SW 1271 (cell line): ENCODE results near the gene LRP1B.

Experiments used
- DNase-seq, 2 experiments: peaks; one replicate each; lab custom pipeline; 2025; lab: John Stamatoyannopoulos, UW

LRP1B gene

DNA sequence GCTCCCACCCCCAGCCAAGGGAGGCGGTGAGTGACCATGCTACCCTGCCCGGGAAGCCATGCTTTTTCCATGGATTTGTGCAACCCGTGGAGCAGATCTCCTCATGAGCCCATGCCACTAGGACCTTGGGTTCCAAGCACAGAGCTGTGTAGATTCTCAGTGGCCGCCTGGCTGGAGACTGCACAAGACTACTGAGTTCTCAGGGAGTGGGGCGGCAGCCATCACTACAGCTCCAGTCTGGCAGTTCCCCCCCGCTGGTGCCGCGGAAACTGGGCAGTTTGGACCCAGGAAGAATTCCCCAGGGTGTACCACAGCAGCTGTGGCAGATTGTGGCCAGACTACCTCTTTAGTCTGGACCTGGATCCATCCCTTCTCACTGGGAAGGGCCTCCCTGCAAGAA is 470.6 kb downstream of the LRP1B start:
- no peak for DNase-seq

DNA sequence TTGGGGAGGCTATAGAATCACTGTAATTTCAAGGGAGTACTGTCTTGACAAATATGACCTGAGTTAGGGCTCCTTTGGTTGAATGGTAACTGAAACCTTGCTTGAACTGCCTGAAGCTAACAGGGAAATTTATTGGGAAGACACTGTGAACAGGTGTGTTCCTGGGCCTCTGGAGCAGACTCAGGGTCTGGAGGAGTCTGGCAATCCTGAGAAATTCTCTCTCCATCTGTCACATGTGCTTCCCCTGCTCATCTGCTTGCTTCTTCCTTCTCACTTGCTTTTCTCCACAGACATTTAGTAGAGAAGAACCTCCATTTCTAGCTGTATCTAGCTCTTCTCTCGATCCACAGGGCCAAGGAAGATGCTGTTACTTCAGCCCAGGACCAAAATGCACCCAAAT is 476.5 kb downstream of the LRP1B start:
- no peak for DNase-seq

DNA sequence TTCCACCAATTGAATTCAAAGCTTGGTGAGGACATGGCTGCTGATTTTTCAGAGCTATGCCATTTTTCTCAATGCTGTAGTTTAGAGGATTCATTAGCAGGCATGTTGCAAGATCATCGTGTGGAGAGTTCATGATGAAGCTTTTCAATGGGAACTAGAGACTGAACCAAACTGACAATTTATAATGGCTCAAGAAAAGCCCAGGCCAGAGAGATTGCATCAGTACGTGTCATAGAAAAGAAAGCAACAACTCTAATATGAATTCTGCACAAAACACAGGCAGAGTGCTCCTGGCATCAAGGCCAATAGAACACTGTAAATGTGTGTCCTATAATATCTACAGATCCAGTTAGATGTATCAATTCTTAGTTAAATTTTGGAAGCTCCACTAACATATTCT is 477.6 kb downstream of the LRP1B start:
- no peak for DNase-seq

DNA sequence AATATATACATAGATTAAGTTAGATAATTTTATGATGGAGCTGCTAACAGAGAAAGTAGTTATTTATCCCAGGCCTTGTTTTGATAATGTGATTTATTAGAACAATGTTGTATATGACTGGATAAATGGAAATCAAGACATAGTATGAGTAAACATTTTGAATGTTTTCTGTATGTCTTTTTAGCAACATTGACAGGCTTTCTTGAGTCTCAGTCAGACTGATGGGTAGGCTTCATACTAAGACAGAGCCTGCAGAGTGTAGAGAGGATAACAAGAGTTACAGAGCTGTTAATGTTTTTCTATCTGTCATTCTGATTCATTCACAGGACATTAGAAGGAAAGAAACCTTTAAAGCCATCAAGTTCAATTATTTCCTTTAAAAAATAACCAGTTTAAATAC is 478.5 kb downstream of the LRP1B start:
- no peak for DNase-seq

DNA sequence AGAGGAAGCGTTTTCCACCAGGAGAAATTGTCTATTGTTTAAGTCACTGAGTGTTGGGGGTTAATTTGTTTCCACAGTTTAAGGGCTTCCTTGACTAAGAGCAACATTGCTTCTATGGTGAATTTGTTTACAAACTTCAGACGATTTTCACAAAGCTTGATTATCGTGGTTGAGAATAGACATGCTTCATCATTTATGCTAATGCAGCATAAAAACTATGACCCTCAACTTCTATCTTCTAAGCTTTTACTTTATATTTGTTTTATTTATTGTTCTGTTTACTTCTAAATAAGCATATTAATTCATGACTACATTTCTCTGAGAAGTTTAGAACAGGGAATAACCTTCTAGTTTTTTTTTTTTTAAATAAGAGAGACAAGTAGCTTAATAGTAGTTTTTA is 483.5 kb downstream of the LRP1B start:
- no peak for DNase-seq

DNA sequence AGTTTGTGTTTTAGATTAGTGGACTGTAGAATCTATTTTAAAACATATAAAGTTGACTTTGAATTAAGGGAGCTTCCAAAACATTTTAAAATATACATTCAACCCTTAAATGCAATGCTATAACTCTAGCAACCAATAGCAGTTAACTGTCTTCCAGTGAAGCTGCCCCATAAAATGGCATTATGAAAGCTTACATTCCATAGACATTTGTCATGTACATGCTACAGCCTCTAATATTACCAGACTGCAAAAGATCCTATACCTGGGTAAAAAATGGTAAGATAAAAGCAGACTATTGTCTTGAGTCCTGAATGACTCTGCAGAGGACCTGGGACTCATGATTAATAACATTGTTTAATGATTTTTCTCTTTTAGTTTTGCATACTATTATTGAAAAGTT is 489.4 kb downstream of the LRP1B start:
- DNase-seq, result no peak

DNA sequence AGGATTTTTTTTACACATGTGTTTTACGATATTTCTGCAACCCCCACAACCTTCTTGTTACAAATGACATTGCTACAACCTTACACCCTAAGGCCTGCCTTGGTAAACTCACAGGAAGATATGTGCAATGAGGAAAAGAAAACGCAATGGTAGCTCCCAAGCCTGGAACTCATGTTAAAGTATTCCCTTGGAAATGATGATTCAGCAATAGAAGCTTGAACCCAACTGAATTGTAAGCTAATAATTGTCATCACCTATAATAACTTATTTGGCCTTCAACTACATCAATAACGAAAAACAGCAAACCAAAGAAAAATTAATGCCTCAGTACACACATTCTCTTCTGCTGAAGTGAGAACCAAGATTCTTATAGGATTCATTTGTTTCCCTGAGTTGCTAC is 491.0 kb downstream of the LRP1B start:
- no peak for DNase-seq

DNA sequence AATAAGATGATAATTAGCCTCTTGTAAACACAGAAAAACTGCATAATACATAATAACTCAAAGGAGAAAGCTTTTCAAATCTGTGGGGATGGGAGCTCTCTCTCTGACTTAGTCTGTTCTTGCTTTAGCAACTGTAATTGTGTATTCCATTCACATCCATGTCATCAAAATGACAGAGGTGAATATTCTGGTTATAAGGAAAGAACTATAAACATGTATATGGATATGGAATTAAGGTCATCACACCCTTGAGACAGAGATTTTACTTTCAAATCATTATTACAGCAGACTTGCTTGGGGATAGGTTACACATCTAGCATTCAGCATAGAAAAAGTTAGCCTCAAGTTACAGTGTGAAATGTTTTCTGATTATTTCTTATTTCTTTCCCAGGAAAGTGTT is 497.7 kb downstream of the LRP1B start:
- no peak for DNase-seq

DNA sequence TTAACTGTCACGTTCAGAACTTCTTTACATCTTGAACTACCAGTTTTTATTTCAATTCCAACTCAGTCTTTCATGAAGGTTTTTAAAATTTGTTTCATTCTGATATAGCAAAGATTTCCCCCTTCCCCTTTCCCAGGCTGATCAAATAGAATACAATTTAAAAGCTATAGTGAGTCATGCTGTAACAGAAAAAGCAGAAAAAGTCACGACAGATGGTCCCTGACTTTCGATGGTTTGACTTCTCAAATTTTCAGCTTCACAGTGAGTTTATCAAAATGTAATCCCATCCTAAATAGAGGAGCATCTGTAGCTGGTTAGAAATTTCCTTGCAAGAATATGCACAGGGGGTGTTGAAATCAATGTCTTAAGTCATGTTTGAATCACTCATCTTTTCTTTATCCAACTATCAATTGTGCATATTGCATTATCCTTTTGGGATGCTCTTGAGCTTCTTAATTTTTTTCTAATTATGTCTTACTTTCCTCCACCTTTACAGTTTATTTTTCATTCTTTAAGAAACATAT is 500.3 kb downstream of the LRP1B start:
- DNase-seq, result no peak

DNA sequence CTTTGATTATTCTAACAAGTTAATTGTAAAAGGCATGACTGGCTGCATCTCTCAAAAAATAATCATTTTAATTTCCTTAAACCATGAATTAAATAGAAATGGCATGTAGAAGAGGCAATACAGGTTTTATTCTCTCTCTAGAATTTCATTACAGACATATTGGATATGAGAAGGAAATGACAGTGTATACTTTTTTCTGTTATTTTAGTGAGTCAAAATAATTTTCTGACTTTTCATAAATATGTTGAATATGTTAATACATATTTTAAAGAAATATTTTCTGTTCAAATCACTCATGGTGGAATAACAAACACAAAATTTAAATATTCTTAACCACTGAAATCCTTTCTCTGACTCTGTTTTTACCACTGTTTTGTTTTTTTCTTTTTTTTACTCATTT is 510.4 kb downstream of the LRP1B start:
- no peak for DNase-seq

DNA sequence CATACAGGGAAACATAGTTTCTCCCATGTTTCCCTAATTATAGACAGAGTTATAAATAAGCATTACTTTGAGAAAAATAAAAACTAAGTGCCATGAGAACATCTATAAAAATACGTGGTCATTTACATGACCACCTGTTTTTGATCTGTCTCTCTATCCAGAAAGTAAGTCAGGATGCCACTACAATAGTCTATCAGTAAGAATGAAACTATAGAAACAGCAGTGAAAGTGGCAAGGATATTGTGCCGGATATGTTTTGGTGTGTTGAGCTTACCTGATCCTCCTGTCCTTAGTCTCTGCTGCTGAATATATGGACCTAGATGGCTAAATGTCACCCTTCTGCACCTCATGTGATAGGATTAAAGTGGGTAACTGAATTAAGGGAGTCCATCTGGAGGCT is 512.4 kb downstream of the LRP1B start:
- no peak for DNase-seq

DNA sequence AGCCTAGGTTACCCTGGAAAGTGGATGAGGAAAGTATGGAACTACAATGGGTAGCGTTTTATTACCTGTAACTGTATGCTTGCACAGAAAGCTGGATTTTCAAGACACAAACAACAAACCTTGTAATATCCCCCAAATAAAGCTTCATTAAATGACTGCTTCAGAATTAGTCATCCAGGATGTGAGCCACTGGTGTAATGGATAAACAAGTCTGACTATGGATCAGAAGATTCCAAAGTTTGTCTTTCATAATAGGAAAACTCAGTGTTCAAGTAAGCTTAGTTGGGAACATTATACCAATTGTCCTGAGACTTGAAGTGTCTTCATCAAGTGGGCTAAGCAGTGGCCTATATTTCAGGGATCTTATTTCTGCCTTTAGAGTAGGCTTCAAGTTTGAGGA is 518.8 kb downstream of the LRP1B start:
- DNase-seq, result no peak

DNA sequence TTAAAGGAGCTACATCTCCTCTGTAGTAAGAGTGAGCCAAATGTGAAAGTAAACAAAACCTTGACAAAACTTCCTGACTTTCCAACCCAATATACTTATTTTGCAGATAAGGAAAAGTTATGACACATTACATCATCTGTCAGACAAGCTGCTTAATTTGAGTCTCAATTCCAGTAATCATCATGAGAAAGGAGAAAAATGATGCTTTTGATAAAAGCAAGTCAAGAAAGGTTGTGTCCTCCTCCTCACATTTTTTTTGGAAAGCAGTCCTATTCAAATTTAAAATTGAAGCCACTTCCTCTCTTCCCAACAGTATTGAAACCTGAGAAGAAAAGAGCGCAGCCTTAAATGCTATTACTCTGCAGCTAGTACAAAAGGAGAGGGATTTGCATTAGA is 519.6 kb downstream of the LRP1B start:
- no peak for DNase-seq

DNA sequence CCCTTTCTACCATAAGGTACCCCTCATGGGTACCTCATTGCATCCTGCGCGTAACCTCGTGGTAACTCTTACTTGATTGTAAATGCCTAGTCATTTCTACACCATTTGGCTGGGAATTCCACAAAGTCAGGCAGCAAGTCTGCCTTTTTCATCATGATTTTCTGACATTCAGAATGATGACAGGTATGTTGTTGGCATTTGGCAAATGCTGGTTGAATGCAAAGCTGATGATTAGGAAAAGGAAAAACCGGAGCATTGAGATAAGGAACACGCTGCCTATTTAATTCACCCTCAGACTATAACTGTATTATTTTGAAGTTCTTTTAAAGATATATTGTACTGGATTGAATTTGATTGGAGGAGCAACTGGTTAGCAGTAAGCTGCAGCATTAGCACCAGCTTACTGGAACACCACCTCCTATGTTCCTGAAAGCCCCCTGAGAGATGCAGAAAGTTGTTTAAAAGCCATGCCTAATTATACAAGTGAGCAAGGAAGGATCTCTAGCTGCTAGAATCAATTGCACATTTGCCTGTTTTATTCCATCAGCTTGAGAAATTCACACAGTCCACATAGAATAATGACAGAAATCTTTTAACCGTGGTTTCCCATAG is 520.1 kb downstream of the LRP1B start:
- no peak for DNase-seq

DNA sequence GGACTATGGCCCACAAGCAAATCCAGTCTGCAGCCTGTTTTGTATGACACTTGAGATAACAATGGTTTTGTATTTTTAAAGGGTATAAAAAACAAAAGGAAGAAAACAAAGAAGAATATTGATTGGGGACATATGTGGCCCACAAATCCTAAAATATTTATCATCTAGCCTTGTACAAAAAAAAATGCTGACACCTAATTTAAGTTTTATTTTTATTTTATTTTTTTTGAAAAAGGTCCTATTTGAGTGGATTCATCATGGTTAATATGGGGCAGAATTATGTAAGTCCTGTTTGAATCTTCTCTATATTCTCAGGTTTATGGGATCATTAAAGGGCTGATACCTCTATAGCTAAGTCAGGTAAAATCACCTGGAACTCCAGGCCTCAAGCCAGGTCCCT is 525.7 kb downstream of the LRP1B start:
- DNase-seq, result no peak

DNA sequence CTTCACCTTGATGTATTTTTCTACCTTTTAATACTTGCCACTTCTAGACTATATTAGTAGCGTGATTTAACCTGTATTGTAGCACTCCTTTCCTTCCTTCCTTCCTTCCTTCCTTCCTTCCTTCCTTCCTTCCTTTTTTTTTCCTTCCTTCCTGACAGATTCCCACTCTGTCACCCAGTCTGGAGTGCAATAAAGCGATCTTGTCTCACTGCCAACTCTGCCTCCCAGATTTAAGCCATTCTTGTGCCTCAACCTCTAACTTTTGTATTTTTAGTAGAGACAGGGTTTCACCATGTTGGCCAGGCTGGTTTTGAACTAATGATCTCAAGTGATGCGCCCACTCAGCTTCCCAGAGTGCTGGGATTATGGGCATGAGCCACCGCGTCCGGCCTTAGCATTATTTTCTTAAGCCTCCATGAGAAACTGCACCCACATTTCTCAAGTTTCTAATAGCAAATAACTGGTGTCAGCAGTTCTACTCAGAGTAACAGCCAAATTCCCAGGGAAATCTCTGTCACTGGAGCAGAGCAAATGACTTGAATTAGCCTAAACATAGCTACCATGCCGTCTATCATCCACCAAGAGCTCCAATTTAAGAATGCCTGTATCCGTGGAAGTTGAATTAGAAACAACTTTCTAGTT is 529.2 kb downstream of the LRP1B start:
- DNase-seq, result no peak

DNA sequence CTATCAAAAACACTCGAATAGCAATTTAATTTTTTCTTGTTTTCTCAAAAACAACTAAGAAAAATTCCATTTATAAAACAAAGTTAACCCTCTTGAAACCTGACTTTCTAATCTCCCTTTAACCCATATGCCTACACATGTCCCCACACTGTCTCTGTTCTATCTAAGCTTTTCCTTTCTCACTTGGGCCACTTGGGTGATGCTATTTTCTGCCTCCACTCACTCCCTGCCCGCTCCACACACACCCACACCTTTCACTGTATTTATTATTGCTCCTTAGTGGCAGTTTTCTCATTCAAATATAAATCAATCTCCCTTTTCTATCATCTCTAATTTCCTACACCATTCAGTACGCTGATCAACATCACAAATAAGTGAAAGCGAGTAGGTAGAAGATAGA is 531.1 kb downstream of the LRP1B start:
- DNase-seq, result no peak

DNA sequence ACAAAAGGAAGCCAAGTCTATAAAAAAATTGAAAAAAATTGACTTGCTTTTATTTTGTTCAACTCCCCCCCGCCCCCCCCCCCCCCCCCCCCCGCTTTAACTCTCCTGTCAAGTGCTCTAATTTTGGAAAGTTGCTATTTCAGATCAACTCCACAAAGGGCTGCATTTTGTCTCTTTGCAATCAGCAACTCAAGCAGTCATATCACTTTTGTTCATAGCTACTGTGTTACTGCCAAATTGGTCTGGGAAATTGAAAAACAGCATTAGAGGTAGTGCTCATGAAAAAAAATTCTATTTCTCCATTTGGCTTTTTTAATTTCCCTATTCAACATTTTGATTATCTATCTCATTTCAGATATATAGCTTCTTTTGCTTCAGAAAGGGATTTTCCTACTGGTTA is 531.8 kb downstream of the LRP1B start:
- no peak for DNase-seq

DNA sequence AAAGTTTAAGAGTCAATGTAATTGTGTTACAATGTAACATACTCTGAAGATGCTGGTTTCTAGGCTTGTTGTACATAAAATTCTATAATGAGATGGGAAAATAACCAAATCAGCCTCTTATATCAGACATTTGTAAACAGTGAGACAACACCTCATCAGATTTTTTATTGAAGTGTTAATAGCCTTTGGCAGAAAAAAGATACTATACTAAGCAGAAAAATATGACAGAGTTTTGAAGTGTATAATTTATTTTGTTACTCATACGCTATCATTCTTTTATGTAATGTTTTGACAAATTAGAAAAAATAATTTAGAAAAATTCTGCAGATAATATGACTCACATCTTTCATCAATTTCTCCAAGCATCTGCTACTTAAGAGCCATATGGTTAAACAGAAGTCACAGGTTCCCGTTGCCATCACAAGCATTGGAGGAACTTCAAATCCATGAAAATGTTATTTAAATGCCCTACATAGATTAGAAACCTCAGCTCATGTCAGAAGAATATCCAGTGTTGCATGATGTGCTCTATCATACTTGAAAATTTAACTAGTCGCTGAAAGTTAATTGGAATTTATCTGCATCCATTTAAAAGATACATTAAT is 535.4 kb downstream of the LRP1B start:
- DNase-seq, result no peak

DNA sequence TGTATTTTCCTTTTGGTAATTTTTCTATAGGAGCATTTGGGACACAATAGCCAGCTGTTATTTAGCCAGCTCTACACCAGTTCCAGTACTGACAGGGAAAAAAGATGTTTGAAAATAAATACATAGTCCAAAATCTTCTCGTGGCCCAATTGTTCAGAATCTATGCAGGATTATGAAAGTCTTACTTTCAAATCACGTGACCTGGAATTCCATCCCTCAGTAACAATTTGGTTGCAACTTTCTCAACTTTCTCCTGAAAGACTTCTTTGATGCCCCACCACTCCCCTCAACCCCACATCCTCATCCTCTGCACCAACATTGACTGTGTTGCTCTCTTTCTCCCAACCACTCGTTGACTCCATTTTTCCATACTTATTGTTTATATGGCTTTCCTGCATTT is 539.0 kb downstream of the LRP1B start:
- no peak for DNase-seq

DNA sequence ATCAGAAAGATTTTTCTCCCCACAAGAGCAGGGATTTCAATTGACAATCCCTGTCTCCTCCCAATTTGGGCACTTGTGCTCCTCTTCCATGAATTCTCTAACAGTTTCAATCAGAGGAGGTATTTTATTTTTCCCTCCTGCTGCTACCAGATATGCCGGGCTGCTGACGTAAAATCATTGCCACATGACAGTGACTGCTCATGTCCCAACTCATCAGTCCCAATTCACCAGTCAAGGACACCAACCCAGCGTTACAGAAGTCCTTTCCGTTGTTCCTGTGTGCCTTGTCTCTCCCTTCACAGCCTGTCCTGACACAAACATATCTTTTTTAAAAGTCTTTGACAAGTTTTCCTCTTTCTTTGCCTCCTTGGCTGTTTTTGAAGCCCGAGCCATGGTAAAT is 540.2 kb downstream of the LRP1B start:
- DNase-seq, result no peak

DNA sequence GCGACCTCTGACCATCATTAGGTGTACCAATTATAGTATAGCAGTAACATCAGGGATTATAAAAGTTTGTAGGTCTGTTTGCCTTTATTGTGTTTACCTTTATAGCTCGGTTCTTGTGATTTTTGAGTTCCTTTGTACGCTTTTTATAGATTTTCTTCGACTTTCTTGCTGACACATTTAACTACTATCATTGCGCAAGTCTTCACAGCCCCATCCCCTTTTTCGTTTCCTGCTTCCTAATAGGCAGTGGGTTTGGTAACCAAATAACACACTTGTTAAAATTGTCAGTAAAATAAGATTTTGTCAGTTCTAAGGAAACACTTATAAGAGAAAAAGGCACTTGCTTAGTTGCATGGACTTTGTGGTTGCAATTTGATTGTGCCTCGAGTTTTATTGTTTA is 541.5 kb downstream of the LRP1B start:
- DNase-seq, result no peak

DNA sequence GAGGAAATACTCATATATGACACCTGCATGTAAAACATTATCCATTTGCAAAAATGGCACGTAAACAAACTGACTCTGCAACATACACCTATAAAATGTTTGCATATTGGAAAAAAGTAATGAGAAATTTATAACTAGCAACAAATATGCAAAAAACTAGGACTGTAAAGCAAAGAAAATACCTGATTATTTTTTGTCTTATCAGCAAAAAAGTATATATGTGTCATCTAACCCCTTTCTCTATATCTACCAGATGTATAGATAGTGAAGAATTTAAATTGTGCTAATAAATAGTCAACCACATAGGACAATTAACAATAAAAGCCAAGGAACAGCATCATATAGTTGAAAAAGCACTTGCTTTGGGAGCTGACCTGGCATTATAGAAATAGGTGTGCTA is 543.8 kb downstream of the LRP1B start:
- DNase-seq, result no peak

DNA sequence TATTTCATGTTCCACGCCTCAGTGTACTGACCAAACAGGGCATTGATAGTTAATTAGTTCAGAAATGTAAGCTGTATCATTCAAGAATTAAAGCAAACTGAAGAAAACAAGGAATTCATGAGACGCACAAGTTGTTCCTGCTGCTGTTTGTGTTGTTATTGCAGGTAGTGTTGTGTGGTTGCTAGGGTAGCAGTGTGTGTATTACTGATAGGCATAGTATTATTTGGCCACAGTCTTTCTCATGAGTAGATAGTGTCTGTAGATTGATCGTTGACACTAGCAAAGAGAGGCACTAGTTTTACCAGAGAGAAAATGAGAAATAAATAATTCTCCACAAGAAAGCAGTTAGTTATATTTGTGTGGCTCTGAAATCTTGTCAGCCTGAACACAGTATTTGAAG is 548.6 kb downstream of the LRP1B start:
- no peak for DNase-seq
